Caco-2 (cell line): Measurements from ENCODE around the gene MUC12. TPM values are rescaled to one million over a fixed set of nuclear protein-coding genes. Genes with fewer than 3 reads are reported as not detected.
A peak's percentile ranks its signal among the peaks of the same experiment; 100 is the strongest.

ENCODE experiments used
- BruUV-seq: library from RNA; stranded (reverse); fragments of 400-500 nt; replicated peaks from 2 replicates; lab custom pipeline; 2021; lab: Mats Ljungman, UMichigan
- CTCF ChIA-PET: fragments of 300-600 bp; sonication (Branson Sonifier 250); formaldehyde crosslinking; loops from one replicate; lab custom pipeline; 2022; ENCODE audit warnings: antibody characterized with exemption; lab: Charles Lee
- POLR2A ChIA-PET: fragments of 300-600 bp; sonication (Branson Sonifier 250); formaldehyde crosslinking; loops from one replicate; lab custom pipeline; 2022; ENCODE audit warnings: antibody characterized with exemption; lab: Charles Lee
- DNase-seq, 2 experiments: peaks; one replicate each; pipeline versions ENCODE4 v3.0.0 to v3.0.0-alpha.2; 2020 to 2022
- H3K27me3 ChIP-seq: replicated peaks from 2 replicates; pipeline ENCODE4 v1.6.0; 2011; ENCODE audit warnings: low read length; ENCODE audit not compliant: control insufficient read depth, insufficient read depth
- H3K36me3 ChIP-seq: 2 replicates; pipeline ENCODE4 v1.5.1; 2011; ENCODE audit warnings: low read length; ENCODE audit not compliant: control insufficient read depth, insufficient read depth
- H3K4me1 ChIP-seq: fragments of 250-450 bp; sonication (Bioruptor Pico); 2 replicates; pipeline ENCODE4 v1.5.1; 2020; ENCODE audit warnings: mild to moderate bottlenecking
- H3K4me3 ChIP-seq: 2 replicates; pipeline ENCODE4 v1.5.1; 2011; ENCODE audit warnings: low read depth, mild to moderate bottlenecking, control low read depth, low read length
- H3K9me3 ChIP-seq: fragments of 250-450 bp; sonication (Bioruptor Pico); 2 replicates; pipeline ENCODE4 v1.5.1; 2020; ENCODE audit warnings: mild to moderate bottlenecking, moderate library complexity
- H3K27ac Mint-ChIP-seq: one replicate; pipeline ENCODE4 v1.8.0; 2022; ENCODE audit warnings: mixed read lengths; ENCODE audit not compliant: unreplicated experiment
- H3K27me3 Mint-ChIP-seq: one replicate; pipeline ENCODE4 v1.8.0; 2022; ENCODE audit warnings: mixed read lengths; ENCODE audit not compliant: insufficient read depth, unreplicated experiment
- H3K36me3 Mint-ChIP-seq: one replicate; pipeline ENCODE4 v1.8.0; 2022; ENCODE audit warnings: mild to moderate bottlenecking, mixed read lengths; ENCODE audit not compliant: insufficient read depth, unreplicated experiment
- H3K4me1 Mint-ChIP-seq: one replicate; pipeline ENCODE4 v1.8.0; 2022; ENCODE audit warnings: low read depth, mixed read lengths; ENCODE audit not compliant: unreplicated experiment
- H3K4me3 Mint-ChIP-seq: one replicate; pipeline ENCODE4 v1.8.0; 2022; ENCODE audit warnings: mild to moderate bottlenecking, moderate library complexity, mixed read lengths; ENCODE audit not compliant: unreplicated experiment
- H3K9me3 Mint-ChIP-seq: one replicate; pipeline ENCODE4 v1.8.0; 2022; ENCODE audit warnings: mixed read lengths; ENCODE audit not compliant: unreplicated experiment
- CTCF ChIP-seq, 2 experiments: fragments of 200-600 bp in 1 of 2; IDR thresholded peaks; 1 replicate in 1 of 2; 2 replicates in 1 of 2; pipeline versions ENCODE4 v1.5.1 to v1.8.0; 2011 to 2022; ENCODE audit warnings: antibody characterized with exemption in 1 of 2, control low read depth in 1 of 2, inconsistent platforms in 1 of 2, low read depth in 1 of 2, low read length in 1 of 2, mild to moderate bottlenecking in 1 of 2, moderate library complexity in 1 of 2; ENCODE audit not compliant: insufficient read depth in 1 of 2, severe bottlenecking in 1 of 2, unreplicated experiment in 1 of 2
- intact Hi-C: fragments of 100-400 bp; cut with micrococcal nuclease; formaldehyde crosslinking; loops from one replicate; pipeline ENCODE4 v1.10.0; 2022; ENCODE audit not compliant: unreplicated experiment
- total RNA-seq: library from RNA; stranded (reverse); gene quantifications from 2 replicates; pipeline ENCODE4 v1.2.3, GENCODE V29; 2022

MUC12 gene
- total RNA-seq, 1 experiment from 2014 or later = 0.16 TPM

DNA sequence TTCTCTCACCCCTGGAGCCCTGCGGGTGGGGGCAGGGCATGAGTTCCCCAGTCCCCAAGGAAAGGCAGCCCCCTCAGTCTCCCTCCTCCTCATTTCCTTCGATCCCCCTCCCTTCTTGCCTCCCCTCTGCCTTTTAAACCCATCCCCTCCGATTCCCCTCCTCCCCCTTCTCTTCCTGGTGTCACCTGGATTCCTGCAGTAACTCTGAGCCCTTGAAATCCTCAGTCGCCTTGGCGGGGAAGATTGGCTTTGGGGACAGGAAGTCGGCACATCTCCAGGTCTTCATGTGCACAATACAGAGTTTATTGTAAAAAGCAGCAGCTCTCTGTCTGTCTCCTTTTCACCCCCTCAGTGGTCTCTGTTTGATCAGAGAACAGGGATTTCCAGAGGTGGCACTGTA, 1.3 kb upstream of the MUC12 start:
- Mint-ChIP-seq H3K27me3 (peaks cover 5% of the 10 kb centered on the region), H3K4me3 (peak overlapping the region; percentile 78), H3K9me3 (no peaks in the 10 kb centered on the region), H3K27ac (no peak overlapping the region), H3K4me1 (peaks cover 21% of the 10 kb centered on the region), H3K36me3 (peaks cover 10% of the 10 kb centered on the region)
- no peak overlapping the region for H3K4me3 ChIP-seq
- POLR2A ChIA-PET = no interaction called here
- H3K9me3 ChIP-seq = no peaks in the 10 kb centered on the region
- CTCF ChIA-PET = no interaction called here
- DNase-seq = no peak
- no peaks in the 10 kb centered on the region for H3K27me3 ChIP-seq
- intact Hi-C loops = loop anchor here (5.0 kb wide), 1 partner anchor 109 kb away; no protein-coding TSS in a partner anchor
- BruUV-seq = no TSS peak
- TF ChIP-seq CTCF (IDR thresholded peaks at IDR 0.05; ENCODE audit: insufficient read depth in 1 of 2, low read depth in 1 of 2, low read length in 1 of 2, severe bottlenecking in 1 of 2, unreplicated experiment in 1 of 2) = no peak
- H3K4me1 ChIP-seq = peaks cover 13% of the 10 kb centered on the region
- no peaks in the 10 kb centered on the region for H3K36me3 ChIP-seq

DNA sequence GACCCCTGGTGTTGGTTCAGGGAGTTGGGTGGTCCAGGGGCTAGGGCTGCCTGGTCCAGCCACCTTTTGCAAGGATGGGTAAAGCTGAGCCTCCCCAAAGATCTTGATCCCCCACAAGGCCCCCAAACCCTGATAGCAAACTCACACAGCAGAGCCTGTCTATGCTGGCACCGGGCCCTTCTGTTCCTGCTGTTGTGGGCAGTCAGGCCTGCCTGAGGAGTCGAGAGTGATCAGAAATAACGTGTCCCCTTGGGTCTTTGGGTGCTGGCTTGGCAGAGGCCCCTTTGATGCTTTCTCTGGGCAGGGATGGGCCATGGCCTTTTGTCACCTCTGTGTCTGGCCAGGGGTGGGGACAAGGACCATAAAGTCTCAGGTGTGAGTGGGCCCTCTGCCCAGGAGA, 715 bp upstream of the MUC12 start:
- Histone ChIP-seq H3K36me3 (no peaks in the 10 kb centered on the region), H3K4me1 (peaks cover 16% of the 10 kb centered on the region), H3K4me3 (no peak overlapping the region), H3K9me3 (no peaks in the 10 kb centered on the region; the same call in 1 of the 2 replicates), H3K27me3 (no peaks in the 10 kb centered on the region)
- ChIA-PET CTCF (no interaction called here), POLR2A (no interaction called here)
- peaks cover 12% of the 10 kb centered on the region for H3K36me3 Mint-ChIP-seq
- H3K27me3 Mint-ChIP-seq = peaks cover 5% of the 10 kb centered on the region
- DNase-seq = no peak
- no peak overlapping the region for H3K27ac Mint-ChIP-seq
- BruUV-seq = no TSS peak
- H3K9me3 Mint-ChIP-seq = peaks cover under 1% of the 10 kb centered on the region
- no peak overlapping the region for H3K4me3 Mint-ChIP-seq
- intact Hi-C loops = loop anchor here (5.0 kb wide), 1 partner anchor 109 kb away; no protein-coding TSS in a partner anchor
- H3K4me1 Mint-ChIP-seq = peaks cover 23% of the 10 kb centered on the region
- no peak for TF ChIP-seq CTCF (IDR thresholded peaks at IDR 0.05; ENCODE audit: insufficient read depth in 1 of 2, low read depth in 1 of 2, low read length in 1 of 2, severe bottlenecking in 1 of 2, unreplicated experiment in 1 of 2)

- Mint-ChIP-seq H3K36me3 (peaks cover 13% of the 10 kb centered on the region), H3K27me3 (peaks cover 5% of the 10 kb centered on the region), H3K27ac (no peak overlapping the region), H3K4me1 (peaks cover 14% of the 10 kb centered on the region), H3K4me3 (no peak overlapping the region), H3K9me3 (peaks cover 10% of the 10 kb centered on the region)
- Histone ChIP-seq H3K36me3 (no peaks in the 10 kb centered on the region), H3K9me3 (peaks cover 16% of the 10 kb centered on the region), H3K4me3 (no peak overlapping the region), H3K4me1 (peaks cover 19% of the 10 kb centered on the region), H3K27me3 (no peaks in the 10 kb centered on the region)
- intact Hi-C loops = no loop called here
- no peak for TF ChIP-seq CTCF (IDR thresholded peaks at IDR 0.05; ENCODE audit: insufficient read depth in 1 of 2, low read depth in 1 of 2, low read length in 1 of 2, severe bottlenecking in 1 of 2, unreplicated experiment in 1 of 2)
- DNase-seq = no peak
- no TSS peak for BruUV-seq
- ChIA-PET CTCF (interaction anchor here (0.6 kb wide), 1 partner anchor 91 kb away, joined by 3 read pairs; no protein-coding TSS in a partner anchor), POLR2A (no interaction called here)
Observed at GRCh38 chr7:100971111-100972001, 2.0 kb downstream of the MUC12 start.
